ENCODE data around the gene DACT2.
"Not testable (repeated sequence)": the region's sequence is repeated elsewhere in the genome, so short reads cannot be mapped to it uniquely, and the experiment has no call there.

The DACT2 gene

GRCh38 chr6:168292826-168293225 is 26.8 kb downstream of the DACT2 start:
- TF ChIP-seq, protein P1, sequence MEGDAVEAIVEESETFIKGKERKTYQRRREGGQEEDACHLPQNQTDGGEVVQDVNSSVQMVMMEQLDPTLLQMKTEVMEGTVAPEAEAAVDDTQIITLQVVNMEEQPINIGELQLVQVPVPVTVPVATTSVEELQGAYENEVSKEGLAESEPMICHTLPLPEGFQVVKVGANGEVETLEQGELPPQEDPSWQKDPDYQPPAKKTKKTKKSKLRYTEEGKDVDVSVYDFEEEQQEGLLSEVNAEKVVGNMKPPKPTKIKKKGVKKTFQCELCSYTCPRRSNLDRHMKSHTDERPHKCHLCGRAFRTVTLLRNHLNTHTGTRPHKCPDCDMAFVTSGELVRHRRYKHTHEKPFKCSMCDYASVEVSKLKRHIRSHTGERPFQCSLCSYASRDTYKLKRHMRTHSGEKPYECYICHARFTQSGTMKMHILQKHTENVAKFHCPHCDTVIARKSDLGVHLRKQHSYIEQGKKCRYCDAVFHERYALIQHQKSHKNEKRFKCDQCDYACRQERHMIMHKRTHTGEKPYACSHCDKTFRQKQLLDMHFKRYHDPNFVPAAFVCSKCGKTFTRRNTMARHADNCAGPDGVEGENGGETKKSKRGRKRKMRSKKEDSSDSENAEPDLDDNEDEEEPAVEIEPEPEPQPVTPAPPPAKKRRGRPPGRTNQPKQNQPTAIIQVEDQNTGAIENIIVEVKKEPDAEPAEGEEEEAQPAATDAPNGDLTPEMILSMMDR (IDR thresholded peaks at IDR 0.05; ENCODE audit: low read depth, low read length), result no peak
- DNase-seq (ENCODE audit: extremely low read depth, low read depth), result no peak

DNA sequence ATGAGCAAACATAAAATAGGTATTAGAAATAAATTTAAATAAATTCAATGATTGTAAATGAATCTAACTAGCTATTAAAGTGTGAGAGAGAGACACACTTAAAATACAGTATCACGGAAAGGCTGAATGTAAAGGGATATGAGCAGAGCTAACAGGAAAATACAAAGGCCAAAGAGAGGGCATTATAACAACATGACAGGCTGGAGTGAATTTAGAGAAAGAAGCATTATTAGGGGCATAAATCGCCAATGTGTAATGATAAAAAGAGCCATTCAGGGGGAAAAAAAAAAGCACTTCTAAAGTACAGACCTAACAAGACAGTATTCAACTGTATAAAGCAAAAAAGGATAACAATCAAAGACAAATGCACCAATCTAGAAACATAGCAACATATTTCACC is 28.1 kb downstream of the DACT2 start:
- TF ChIP-seq, protein P1 (IDR thresholded peaks at IDR 0.05; ENCODE audit: low read depth, low read length), result no peak
- no peak for DNase-seq (ENCODE audit: extremely low read depth, low read depth)

GRCh38 chr6:168290095-168290494 is 29.5 kb downstream of the DACT2 start:
- TF ChIP-seq, protein P1 (IDR thresholded peaks at IDR 0.05; ENCODE audit: low read depth, low read length), result no peak

GRCh38 chr6:168289571-168289962 is 30.0 kb downstream of the DACT2 start:
- TF ChIP-seq, protein P1 (IDR thresholded peaks at IDR 0.05; ENCODE audit: low read depth, low read length), result no peak
- DNase-seq (ENCODE audit: extremely low read depth, low read depth), result no peak

More at GRCh38 chr6:168290095-168290494, 29.5 kb downstream of the DACT2 start:
- DNase-seq (ENCODE audit: extremely low read depth, low read depth), result no peak

- TF ChIP-seq, protein P1 (IDR thresholded peaks at IDR 0.05; ENCODE audit: low read depth, low read length), result no peak
- no peak for DNase-seq (ENCODE audit: extremely low read depth, low read depth)
Measured at GRCh38 chr6:168288781-168289570, 30.6 kb downstream of the DACT2 start.

DNA sequence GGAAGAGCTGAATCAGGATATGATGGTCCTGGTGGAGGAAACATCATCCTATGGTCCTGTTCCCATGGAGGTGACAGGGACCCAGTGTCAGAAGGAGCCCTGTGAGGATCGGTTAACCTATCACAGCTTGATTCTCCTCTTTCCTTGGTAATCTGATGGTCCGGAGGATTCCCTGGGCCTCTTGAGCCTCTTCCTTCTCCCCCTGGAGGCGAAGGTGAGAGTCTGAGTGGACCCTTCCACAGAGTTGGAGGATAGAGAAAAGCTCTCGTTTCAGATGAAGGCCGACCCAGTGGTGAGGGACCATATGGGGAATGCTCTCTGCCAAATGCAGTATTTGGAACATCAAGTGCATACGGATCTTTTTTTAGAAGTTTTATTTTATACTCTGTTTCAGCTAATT is 32.1 kb downstream of the DACT2 start:
- not testable (repeated sequence) for DNase-seq (ENCODE audit: extremely low read depth, low read depth)

DNA sequence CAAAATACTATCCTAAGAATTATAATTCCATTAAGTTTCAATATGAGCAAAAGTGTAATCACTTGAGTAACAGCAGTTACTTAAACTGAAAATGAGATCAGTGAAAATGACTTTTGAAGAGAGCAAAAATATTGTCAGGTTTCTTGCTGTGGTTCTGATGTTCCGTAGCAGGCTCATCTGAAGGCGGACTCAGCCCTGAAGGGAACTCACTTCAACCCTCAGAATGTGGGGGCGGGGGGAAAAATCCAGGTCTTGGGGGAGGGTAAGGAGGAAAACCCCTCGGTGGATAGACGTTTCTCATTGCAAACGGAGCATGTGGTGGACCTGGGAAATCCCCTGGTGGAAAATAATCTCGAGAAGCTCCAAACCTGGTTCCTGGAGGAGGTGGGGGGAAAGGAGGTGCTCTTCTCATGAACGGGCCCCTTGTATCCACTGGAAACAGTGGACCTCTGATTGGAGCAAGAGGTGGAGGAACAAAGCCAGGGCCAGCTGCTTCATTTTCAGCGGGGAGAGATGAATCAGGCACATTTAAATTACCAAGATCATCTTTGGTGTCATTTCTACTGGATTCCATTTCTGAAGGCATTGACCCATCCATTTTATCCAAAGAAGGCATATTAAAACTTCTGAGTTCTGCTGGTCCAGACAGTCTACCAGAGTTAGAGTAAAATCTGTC is 32.7 kb downstream of the DACT2 start:
- not testable (repeated sequence) for DNase-seq (ENCODE audit: extremely low read depth, low read depth)

DNA sequence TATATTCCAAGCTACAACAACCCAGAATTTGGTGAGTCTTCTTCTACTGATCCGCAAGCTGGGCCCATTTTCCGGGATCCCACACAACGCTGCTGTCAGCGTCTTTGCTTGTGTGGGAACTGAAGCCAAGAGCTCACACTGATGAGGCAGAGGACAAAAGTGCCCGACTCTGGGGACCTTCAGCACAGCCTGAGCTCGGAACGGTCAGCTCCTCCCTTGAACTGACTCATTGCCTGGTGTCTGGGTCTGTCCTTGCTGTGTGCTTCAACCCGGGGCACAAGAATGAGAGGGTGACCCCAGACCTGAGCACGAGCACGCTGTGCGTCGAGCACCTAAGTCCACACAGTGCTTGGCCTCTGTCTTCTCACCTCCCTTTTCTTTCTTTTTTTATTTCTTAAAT is 33.5 kb downstream of the DACT2 start:
- TF ChIP-seq, protein P1 (IDR thresholded peaks at IDR 0.05; ENCODE audit: low read depth, low read length), result no peak
- no peak for DNase-seq (ENCODE audit: extremely low read depth, low read depth)

Data from AG09319 (cell line).